ENCODE results near the gene RTP5.

RTP5 gene

GRCh38 chr2:241890524-241891235 is 21.2 kb downstream of the RTP5 start:
- DNase-seq = no peak

DNA sequence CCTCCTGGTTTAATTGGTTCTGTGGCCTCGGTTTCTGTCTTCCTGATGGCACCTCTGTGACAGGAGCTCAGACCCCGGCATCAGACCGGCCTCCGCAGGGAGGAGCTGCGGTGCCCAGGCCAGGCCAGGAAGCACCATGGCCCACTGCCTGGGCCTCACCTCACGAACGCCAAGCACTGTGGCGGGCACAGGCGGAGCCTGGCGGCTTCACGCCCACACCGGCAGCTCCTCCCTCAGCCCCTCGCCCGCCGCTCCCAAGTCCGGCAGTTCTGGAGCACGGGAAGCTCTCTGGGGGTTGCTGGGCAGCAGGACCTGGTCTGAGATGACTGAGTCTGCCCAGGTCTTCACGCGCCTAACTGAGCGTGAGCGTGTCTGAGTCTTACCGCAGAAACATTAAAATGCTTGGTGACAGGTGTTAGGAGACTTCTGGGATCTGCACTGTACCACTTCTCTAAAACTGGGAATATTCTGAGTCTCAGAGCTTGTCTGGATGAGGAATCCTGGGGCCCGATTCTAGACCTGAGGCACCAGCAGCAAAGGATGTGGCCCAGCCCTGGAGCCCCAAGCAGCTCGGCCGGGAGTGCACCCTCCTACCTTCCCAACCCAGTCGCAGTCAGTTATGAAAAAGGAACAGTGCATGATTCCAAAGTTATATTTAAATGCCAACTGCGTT is 21.9 kb downstream of the RTP5 start:
- DNase-seq = no peak

- DNase-seq = no peak
These were observed 22.4 kb downstream of the RTP5 start for GRCh38 chr2:241891988-241892298.

- DNase-seq = no peak
These were observed 23.0 kb downstream of the RTP5 start for GRCh38 chr2:241892299-241893137.

GRCh38 chr2:241893265-241893664 is 23.7 kb downstream of the RTP5 start:
- no peak for DNase-seq

- DNase-seq = no peak
These were observed 24.6 kb downstream of the RTP5 start for GRCh38 chr2:241894056-241894641.

- no peak for DNase-seq
These were observed 25.3 kb downstream of the RTP5 start for GRCh38 chr2:241894681-241895426.

GRCh38 chr2:241895427-241895711 is 25.8 kb downstream of the RTP5 start:
- no peak for DNase-seq

DNA sequence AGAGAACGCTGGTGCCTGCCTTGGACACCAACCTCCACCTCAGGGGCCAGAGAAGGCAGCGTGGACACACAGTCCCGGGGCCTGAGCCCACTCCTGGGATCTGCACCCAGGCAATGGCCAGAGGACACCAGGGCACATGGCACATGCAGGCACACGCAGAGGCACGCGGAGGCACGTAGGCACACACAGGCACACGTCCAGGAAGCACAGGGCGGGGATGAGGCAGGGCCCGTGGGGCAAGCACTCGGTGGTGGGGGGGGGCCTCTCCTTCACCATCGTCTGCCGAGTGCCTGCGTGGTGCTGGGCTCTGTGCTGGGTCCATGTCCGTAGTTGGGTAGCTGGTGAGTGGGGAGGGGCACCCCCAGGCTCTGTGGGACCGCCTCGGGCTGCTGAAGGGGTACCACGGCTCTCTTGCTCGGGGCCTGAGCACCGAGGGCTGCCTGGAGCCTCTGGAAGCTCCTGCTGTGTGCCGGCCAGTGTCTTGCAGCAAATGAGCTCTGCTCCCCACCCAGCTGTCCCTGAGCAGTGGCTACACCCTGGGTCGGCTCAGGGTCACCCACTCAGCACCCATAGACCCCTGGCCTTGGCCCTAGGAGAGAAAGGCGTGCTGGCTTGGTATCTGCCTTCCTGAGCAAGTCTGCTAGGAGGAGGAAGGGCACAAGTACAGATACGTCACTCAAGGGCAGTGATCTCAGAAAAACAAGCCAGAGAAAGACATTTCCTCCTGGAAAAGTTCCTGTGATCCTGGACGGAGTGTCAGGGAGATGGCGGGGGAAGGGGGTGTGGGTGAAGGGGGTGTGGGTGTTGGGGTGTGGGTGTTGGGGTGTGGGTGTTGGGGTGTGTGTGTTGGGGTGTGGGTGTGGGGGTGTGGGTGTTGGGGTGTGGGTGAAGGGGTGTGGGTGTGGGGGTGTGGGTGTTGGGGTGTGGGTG is 26.4 kb downstream of the RTP5 start:
- DNase-seq = no peak

DNA sequence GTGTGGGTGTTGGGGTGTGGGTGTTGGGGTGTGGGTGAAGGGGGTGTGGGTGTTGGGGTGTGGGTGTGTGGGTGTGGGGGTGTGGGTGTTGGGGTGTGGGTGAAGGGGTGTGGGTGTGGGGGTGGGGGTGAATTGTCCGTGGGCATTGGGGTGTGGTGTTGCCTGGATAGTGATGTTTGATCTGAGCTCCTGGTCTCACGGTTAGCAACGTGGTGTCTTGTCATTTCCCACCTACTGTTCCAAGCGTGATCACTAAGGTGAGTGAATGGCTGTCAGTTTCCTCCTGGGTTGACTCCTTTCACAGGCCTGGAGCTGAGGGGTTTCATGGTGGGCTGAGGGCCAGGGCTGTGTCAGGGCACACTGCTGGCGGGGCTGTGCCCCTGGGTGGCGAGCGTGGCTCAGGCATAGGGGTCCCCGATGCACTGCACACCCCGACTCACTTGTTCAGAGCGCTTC is 27.2 kb downstream of the RTP5 start:
- no peak for DNase-seq

GRCh38 chr2:241897231-241897916 is 27.8 kb downstream of the RTP5 start:
- DNase-seq = no peak

- DNase-seq = no peak
These were observed 29.1 kb downstream of the RTP5 start for GRCh38 chr2:241898463-241899270.

DNA sequence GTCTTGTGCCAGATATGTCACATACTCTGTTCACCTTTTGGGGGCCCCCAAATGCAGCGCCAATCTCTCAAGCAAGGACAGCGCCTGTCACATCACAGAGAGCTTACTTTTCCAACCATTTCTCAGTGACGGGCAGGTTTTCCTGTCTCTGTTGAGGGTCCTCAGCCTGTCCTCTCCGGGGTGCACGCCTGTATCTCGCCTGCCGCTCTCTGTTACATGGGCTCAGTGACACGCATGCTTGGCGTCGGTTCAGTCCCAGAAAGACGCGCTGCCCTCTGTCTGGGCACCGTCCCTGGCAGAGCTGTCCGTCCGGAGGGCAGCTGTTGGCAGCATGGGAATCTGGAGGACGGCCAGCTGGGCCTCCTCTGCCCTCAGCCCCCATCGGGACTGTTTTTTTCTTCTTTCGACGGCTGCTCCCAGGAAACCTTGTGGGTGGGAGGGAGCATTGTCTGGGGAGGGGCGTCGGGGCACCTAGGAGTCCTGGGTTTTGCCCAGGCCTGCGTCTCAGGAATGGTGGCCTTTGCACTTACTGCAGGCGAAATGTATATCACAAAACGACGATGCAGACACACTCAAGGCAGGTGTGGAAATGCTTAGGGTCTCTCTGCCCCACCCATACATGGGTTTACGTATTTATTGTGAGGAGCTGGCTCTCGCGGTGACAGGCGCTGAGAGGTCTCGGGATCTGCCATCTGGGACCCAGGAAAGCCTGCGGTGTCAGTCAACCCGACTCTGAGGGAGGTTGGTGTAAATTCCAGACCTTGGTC is 30.9 kb downstream of the RTP5 start:
- DNase-seq = no peak

- DNase-seq = no peak
These were observed 31.5 kb downstream of the RTP5 start for GRCh38 chr2:241901018-241901380.

DNA sequence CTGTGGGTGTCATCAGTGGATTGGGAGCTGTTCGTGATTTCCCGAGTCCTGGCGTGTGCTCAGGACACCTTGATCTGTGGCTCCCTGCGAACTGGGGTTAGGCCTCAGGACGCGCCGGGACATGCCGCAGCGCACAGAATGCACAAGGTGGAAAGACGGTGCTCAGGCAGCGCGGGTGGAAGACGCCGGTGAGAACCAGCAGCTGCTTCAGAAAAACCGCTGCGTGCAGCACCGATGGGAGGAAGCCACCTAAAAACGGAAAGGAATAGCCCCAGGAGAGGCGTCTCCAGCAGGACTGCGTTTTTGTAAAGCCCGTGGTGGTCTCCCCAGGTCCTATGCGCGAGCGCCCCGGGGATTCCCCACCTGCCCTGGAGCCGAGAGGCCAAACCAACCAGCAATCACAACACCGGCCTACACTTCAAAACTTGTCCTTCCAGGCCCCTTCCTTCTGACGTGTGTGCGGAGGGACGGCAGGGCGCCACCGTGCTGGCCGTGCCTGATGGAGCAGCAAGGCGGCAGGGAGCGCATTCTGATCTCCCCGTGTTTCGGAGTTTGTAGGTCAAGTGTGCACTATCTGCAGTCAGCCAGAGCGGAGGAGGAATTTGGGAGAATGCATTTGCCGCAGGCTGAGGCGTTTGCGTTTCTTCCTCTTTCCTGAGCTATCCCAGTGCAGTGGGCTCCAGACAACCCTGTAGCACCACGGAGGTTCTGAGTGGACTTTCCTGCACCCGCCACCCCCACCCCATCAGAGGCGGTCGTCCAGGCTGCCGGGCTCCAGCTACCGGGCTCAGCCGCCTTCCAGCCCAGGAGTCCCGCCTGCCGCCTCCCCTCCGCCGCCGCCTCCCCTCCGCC is 32.2 kb downstream of the RTP5 start:
- DNase-seq = no peak

DNA sequence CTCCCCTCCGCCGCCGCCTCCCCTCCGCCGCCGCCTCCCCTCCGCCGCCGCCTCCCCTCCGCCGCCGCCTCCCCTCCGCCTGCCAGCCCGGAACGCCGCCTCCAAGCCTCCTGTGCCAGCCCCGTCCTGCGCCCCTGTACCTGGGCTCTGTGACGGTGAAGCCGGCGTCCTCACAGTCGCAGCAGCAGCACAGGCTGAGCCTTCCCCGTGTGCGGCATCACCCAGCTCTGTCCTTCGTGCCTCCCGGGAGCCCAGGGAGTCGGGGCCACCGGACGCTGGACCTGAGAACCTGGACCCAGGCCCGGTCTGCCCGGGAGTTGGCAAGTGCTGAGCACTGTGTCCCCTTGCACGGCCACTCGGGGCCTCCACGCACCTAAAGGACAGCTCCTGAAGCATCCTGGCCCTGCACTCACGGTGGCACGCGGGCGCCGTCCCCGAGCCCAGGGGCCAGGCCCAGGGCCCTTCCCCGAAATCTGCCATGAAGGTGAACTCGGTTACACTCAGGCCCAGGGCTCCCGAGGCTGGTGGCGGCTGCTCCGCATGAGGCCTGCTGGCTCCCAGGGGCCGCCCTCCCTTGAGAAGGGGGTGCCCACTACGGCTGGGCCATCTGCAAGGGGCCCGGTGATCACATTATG is 32.9 kb downstream of the RTP5 start:
- no peak for DNase-seq

DNA sequence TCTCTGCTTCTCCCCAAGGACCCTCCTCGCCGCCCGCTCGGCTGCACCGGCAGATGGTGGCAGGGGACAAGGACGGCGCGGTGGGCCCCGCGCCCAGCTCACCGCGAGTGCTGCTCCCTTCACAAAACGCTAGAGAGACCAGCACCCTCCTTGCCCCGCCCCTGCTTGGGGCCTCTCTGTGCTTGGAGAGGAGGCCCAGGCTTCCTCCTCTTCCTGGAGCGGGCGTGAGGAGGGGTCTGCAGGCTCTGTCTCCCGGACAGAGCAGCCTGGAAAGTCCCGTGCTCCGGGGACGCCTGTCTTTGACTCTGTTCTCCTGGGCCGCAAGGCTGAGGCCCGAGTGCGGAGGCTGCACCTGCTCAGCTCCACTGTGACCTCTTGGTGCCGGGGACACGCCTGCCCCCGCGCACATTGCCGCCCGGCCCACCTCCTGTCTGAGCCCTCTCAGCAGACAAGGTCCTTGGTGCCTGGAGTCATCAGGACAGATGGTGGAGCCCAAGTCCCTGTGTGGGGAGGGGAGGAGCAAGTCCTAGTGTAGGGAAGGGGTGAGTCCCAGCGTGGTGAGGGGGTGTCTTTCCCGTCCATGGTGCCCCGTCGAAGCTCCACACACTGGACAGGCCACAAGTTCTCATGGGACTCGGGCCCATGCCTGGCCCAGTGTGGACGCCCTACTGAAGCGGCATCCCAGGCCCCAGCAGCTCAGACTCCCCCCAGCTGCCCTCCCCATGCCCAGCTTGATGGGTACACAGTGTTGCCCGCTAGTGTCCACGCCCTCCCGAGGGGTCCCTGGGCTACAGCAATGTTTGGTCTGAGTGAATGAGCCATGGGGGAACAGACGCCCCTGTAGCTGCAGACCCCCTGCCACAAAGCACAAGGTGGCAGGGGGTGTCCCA is 33.8 kb downstream of the RTP5 start:
- no peak for DNase-seq

All from activated gamma-delta T cell treated with Interleukin-2 at 50 U/mL for 16 hours (primary cell).